Common myeloid progenitor, CD34-positive (primary cell): ENCODE results near the gene MAFG.

Experiments used
- CTCF ChIA-PET: fragments of 350-600 bp; sonication (Branson Sonifier 250); formaldehyde crosslinking; loops from one replicate; lab custom pipeline; 2021; ENCODE audit warnings: antibody characterized with exemption; lab: Charles Lee
- POLR2A ChIA-PET: fragments of 350-600 bp; sonication (Branson Sonifier 250); formaldehyde crosslinking; loops from one replicate; lab custom pipeline; 2021; ENCODE audit warnings: antibody characterized with exemption; lab: Charles Lee
- DNase-seq, 3 donors: peaks; one replicate each; pipeline versions ENCODE4 v3.0.0 to v3.0.0-alpha.2; 2013
- H3K27ac ChIP-seq, 2 experiments: 1 replicate in 1 of 2; 2 replicates in 1 of 2; pipeline ENCODE4 v1.7.0; 2013; ENCODE audit warnings: inconsistent platforms in 2 of 2, low read length in 2 of 2, mild to moderate bottlenecking in 2 of 2, low read depth in 1 of 2, moderate library complexity in 1 of 2; ENCODE audit not compliant: severe bottlenecking in 2 of 2, insufficient read depth in 1 of 2, poor library complexity in 1 of 2
- H3K27me3 ChIP-seq, 5 experiments: replicated peaks in 2 of 5; 1 replicate in 3 of 5; 2 replicates in 2 of 5; pipeline versions ENCODE4 v1.6.1 to v1.7.0; 2013; ENCODE audit warnings: low read length in 4 of 5, mild to moderate bottlenecking in 2 of 5, moderate library complexity in 2 of 5, inconsistent platforms in 1 of 5; ENCODE audit not compliant: insufficient read depth in 5 of 5, control insufficient read depth in 4 of 5
- H3K36me3 ChIP-seq, 4 experiments: 1 replicate in 2 of 4; 2 replicates in 2 of 4; pipeline versions ENCODE4 v1.6.1 to v1.7.0; 2013; ENCODE audit warnings: low read length in 3 of 4, control low read depth in 1 of 4, mild to moderate bottlenecking in 1 of 4; ENCODE audit not compliant: control insufficient read depth in 4 of 4, insufficient read depth in 4 of 4
- H3K4me1 ChIP-seq, 4 experiments: 1 replicate in 3 of 4; 2 replicates in 1 of 4; pipeline versions ENCODE4 v1.6.1 to v1.7.1; 2013; ENCODE audit warnings: low read length in 3 of 4, mild to moderate bottlenecking in 3 of 4, control low read depth in 1 of 4, inconsistent platforms in 1 of 4, moderate library complexity in 1 of 4; ENCODE audit not compliant: control insufficient read depth in 4 of 4, insufficient read depth in 4 of 4; ENCODE audit errors: control extremely low read depth in 1 of 4
- H3K4me3 ChIP-seq, 7 experiments: 1 replicate in 4 of 7; 2 replicates in 3 of 7; pipeline versions ENCODE4 v1.5.1 to v1.7.0; 2013; ENCODE audit warnings: mild to moderate bottlenecking in 7 of 7, low read length in 6 of 7, moderate library complexity in 6 of 7, inconsistent platforms in 2 of 7, low read depth in 2 of 7, control low read depth in 1 of 7; ENCODE audit not compliant: insufficient read depth in 4 of 7, control insufficient read depth in 1 of 7; ENCODE audit errors: extremely low read depth in 1 of 7
- H3K9me3 ChIP-seq, 5 experiments: 1 replicate in 4 of 5; 2 replicates in 1 of 5; pipeline versions ENCODE4 v1.6.1 to v1.7.1; 2013; ENCODE audit warnings: low read length in 4 of 5, mild to moderate bottlenecking in 2 of 5, inconsistent platforms in 1 of 5, low read depth in 1 of 5, moderate library complexity in 1 of 5; ENCODE audit not compliant: control insufficient read depth in 4 of 5, insufficient read depth in 2 of 5; ENCODE audit errors: control extremely low read depth in 1 of 5
- WGBS: methylation state at CpG from one replicate; pipeline ENCODE4 v1.1.5; 2013; ENCODE audit not compliant: insufficient coverage; 5-methylcytosine and 5-hydroxymethylcytosine counted together

The MAFG gene

GRCh38 chr17:81899514-81900166, 27.9 kb downstream of the MAFG start:
- no peak for DNase-seq
- Histone ChIP-seq H3K4me3 (no peak overlapping the region), H3K27me3 (peaks cover 0 to 34% (median 7%) of the 10 kb centered on the region in 5 experiments), H3K4me1 (peaks cover 0 to 16% (median 8%) of the 10 kb centered on the region in 4 experiments), H3K9me3 (no peaks in the 10 kb centered on the region), H3K36me3 (peaks cover 13 to 58% (median 37%) of the 10 kb centered on the region in 4 experiments), H3K27ac (no peak overlapping the region)
- CTCF ChIA-PET: no interaction called here
- POLR2A ChIA-PET: no interaction called here
- 94% methylated on average over 19 of the region's 22 CpGs for WGBS

- ChIA-PET CTCF (no interaction called here), POLR2A (no interaction called here)
- Histone ChIP-seq H3K27me3 (peaks cover 0 to 34% (median 7%) of the 10 kb centered on the region in 5 experiments), H3K4me3 (no peak overlapping the region), H3K36me3 (peaks cover 11 to 54% (median 38%) of the 10 kb centered on the region in 4 experiments), H3K27ac (no peak overlapping the region), H3K9me3 (no peaks in the 10 kb centered on the region), H3K4me1 (peaks cover 0 to 16% (median 8%) of the 10 kb centered on the region in 4 experiments)
- over 99% methylated on average over 9 of the region's 9 CpGs for WGBS
- no peak for DNase-seq
Observed at GRCh38 chr17:81898885-81899284, 28.6 kb downstream of the MAFG start.

GRCh38 chr17:81898029-81898866, 29.3 kb downstream of the MAFG start:
- H3K9me3 ChIP-seq: no peaks in the 10 kb centered on the region
- no peak overlapping the region for H3K4me3 ChIP-seq
- peaks cover 0 to 29% (median 7%) of the 10 kb centered on the region in 5 experiments for H3K27me3 ChIP-seq
- peaks cover 11 to 48% (median 38%) of the 10 kb centered on the region in 4 experiments for H3K36me3 ChIP-seq
- DNase-seq: no peak
- H3K27ac ChIP-seq: no peak overlapping the region
- 98% methylated on average over 19 of the region's 19 CpGs for WGBS
- peaks cover 0 to 16% (median 8%) of the 10 kb centered on the region in 4 experiments for H3K4me1 ChIP-seq
- ChIA-PET POLR2A (no interaction called here), CTCF (no interaction called here)

GRCh38 chr17:81895400-81895799, 32.1 kb downstream of the MAFG start:
- Histone ChIP-seq H3K9me3 (no peaks in the 10 kb centered on the region), H3K4me3 (no peak overlapping the region), H3K36me3 (peaks cover 11 to 44% (median 35%) of the 10 kb centered on the region in 4 experiments), H3K27ac (no peak overlapping the region), H3K27me3 (peaks cover 0 to 2% (median 0%) of the 10 kb centered on the region in 5 experiments), H3K4me1 (peaks cover under 1 to 11% (median 3%) of the 10 kb centered on the region in 4 experiments)
- DNase-seq: no peak
- CTCF ChIA-PET: no interaction called here
- WGBS: 100% methylated on average over 10 of the region's 11 CpGs
- POLR2A ChIA-PET: no interaction called here

GRCh38 chr17:81891303-81891552, 36.3 kb downstream of the MAFG start:
- H3K4me3 ChIP-seq: peak overlapping the region; percentile 67 to 86 (median 81)
- ChIA-PET POLR2A (interaction anchor here (1.1 to 1.6 kb wide), 2 partner anchors 11 to 25 kb away, joined by 4 to 5 read pairs; no protein-coding TSS in a partner anchor), CTCF (no interaction called here)
- H3K27ac ChIP-seq: peak overlapping the region; percentile 68 to 84
- H3K4me1 ChIP-seq: peaks cover 7 to 21% (median 13%) of the 10 kb centered on the region in 4 experiments
- no peaks in the 10 kb centered on the region for H3K27me3 ChIP-seq
- DNase-seq: no peak
- H3K9me3 ChIP-seq: no peaks in the 10 kb centered on the region
- 0% methylated on average over 38 of the region's 40 CpGs for WGBS
- peaks cover 7 to 52% (median 41%) of the 10 kb centered on the region in 4 experiments for H3K36me3 ChIP-seq

- ChIA-PET POLR2A (no interaction called here), CTCF (interaction anchor here (1.4 kb wide), 1 partner anchor 21 kb away, joined by 4 read pairs; no protein-coding TSS in a partner anchor)
- Histone ChIP-seq H3K27me3 (no peaks in the 10 kb centered on the region), H3K4me3 (peak overlapping the region; percentile 67 to 86 (median 81)), H3K27ac (peak overlapping the region; percentile 68 to 84), H3K9me3 (no peaks in the 10 kb centered on the region), H3K36me3 (peaks cover 7 to 57% (median 44%) of the 10 kb centered on the region in 4 experiments), H3K4me1 (peaks cover 7 to 21% (median 13%) of the 10 kb centered on the region in 4 experiments)
- WGBS: 12% methylated on average over 60 of the region's 69 CpGs
- peak in 1 of 3 donors; percentile 47 for DNase-seq
Observed at GRCh38 chr17:81890447-81891302, 36.9 kb downstream of the MAFG start.
